ENCODE data around the gene CCDC201.
"Not testable (repeated sequence)": the region's sequence is repeated elsewhere in the genome, so short reads cannot be mapped to it uniquely, and the experiment has no call there.

Gene CCDC201

GRCh38 chr7:45872116-45873034, 507 bp downstream of the CCDC201 start:
- DNase-seq = no peak

- DNase-seq = no peak
Observed at GRCh38 chr7:45869426-45869825, 3.5 kb downstream of the CCDC201 start.

GRCh38 chr7:45867471-45867870, 5.4 kb downstream of the CCDC201 start:
- no peak for DNase-seq

GRCh38 chr7:45865594-45866410, 7.1 kb downstream of the CCDC201 start:
- no peak for DNase-seq

DNA sequence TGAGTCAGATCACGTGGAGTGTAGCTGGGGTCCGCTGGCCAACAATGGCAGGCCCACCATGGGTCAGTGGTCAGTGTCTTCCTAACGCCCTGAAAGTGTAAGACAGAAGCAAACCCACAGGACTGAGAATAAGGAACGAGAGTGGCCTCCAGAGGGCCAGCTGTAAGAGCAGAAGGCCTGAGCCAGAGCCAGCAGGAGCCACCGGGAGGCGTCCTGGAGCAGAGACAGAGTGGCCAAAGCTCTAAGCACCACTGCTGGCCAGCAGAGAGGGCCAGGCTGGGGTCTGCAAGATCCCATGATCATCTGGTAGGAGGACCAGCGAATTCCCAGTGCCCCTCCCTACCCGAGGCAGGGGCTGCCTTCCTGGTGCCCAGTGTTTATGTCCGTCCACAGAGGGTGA, 9.2 kb downstream of the CCDC201 start:
- DNase-seq = no peak

DNA sequence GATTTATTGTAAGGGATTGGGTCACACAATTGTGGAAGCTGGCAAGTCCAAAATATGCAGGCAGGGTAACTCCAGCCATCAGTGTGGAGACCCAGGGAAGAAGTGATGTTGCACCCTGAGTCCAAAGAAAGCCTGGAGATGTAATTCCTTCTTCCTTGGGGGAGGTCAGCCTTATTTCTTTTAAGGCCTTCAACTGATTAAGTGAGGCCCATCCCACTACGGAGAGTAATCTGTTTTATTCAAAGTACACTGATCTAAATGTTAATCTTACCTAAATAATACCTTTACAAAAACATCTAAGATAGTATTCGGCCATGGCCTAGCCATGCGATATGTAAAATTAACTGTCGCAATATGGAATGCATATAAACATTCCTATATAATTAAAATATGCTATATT, 16.0 kb downstream of the CCDC201 start:
- DNase-seq = not testable (repeated sequence)

DNA sequence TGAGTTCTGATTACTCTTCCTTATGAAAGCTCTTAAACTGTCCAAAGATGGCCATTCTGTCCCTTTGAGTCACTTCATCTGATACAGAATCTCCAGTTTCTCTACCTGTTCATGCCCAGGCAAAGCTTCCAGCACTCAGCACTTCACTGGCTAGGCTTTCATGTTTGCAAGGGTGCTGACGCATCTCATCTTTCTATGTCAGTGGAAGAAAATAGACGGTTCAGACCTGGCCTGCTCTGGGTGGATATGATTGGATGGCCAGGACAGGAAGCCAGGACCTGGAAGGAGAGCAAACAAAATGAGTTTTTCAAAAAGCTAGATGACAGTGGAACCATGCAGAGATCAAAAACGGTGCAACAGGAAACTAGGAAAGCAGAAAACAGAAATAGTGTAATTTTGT, 17.2 kb downstream of the CCDC201 start:
- not testable (repeated sequence) for DNase-seq

DNA sequence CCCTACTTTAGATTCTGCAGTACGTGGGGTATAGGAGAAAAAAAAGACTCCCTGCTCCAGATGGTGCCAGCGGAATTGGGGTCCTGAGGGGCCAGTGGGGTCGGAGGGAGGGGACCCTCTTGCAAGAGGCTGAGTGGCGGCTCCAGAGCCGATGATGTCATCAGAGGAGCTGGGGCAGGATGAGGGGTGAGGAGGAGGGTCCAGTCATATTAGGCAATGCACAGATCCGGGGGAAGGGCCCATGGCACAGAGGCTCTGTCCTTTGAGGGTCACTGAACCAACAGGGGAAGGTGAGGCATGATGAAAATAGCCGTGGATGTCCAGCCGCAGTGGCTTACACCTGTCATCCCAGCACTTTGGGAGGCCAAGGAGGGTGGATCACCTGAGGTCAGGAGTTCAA, 19.4 kb downstream of the CCDC201 start:
- DNase-seq = not testable (repeated sequence)

- not testable (repeated sequence) for DNase-seq
Observed at GRCh38 chr7:45852984-45853383, 19.9 kb downstream of the CCDC201 start.

- DNase-seq = not testable (repeated sequence)
Observed at GRCh38 chr7:45848734-45849133, 24.1 kb downstream of the CCDC201 start.

DNA sequence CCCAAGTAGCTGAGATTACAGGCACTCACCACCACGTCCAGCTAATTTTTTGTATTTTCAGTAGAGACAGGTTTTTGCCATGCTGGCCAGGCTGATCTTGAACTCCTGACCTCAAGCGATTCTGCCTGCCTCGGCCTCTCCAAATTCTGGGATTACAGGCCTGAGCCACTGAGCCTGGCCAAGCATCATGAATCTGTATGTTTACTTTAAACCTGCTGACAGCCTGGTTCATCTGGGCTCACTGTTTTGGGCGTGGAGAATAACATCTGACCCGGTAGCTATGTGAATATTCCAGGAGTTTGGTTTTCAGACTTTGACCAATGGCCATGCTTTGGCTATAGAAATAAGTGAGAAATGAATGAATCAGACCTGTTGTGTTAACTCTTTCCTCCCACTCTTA, 26.3 kb downstream of the CCDC201 start:
- DNase-seq = not testable (repeated sequence)

DNA sequence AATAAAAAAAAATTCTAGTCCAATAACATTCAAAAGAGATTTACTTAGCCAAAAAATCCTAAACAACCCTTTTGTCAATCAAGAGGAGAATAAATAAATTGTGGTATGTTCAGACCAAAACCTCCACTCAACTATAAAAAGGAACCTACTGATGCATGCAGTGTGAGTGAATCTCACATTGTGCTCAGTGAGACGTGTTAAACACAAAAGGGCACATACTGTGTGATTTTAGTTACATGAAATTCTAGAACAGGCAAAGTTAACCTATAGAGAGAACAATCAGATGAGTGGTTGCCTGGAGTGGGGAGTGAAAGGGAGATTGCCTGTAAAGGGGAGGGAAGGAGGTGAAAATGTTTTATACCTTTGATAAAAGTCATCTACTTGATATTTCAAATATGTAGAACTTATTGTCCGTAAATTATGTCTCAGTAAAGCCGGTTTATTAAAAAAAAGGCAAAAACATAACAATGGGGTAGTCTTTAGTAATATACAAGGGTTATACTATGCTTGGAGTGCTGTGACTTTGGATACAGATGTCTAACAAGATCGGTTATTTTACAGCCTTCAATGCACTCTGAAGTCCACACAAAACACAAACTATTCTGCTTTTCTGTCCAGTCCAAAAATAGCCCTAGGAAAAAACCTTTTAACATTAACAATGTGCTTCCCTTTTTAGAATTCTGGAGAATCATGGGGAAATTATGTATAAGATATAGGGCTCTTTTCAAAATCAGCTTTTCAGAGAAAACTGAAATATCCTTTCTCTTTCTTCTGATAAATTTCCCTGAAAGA, 30.8 kb downstream of the CCDC201 start:
- not testable (repeated sequence) for DNase-seq

- not testable (repeated sequence) for DNase-seq
Observed at GRCh38 chr7:45838852-45839251, 34.0 kb downstream of the CCDC201 start.

DNA sequence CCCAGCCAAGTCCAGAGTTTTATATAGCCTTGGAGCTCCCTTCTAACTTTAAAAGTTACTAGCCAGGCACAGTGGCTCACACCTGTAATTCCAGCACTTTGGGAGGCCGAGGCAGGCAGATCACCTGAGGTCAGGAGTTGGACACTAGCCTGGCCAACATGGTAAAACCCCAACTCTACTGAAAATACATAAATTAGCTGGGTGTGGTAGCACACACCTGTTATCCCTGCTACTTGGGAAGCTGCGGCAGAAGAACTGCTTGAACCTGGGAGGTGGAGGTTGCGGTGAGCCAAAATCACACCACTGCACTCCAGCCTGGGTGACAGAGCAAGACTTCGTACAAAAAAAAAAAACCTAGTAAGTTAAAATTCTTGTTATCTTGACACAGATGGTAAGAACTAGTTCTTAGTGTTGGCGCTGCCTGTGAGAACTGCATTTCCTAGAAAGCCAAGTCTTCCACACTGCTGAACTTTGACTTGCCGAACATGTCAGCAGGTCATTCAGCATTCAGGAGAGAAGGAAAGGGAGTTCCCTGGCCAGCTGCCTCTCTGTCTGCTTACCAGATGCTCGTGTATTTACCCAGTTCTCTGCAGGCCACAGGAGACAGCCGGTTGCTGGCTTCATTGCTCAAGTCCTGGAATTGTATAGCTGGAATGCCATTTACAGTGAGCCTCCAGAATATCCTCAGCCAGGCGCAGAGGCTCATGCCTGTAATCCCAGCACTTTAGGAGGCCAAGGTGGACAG, 40.3 kb downstream of the CCDC201 start:
- not testable (repeated sequence) for DNase-seq

DNA sequence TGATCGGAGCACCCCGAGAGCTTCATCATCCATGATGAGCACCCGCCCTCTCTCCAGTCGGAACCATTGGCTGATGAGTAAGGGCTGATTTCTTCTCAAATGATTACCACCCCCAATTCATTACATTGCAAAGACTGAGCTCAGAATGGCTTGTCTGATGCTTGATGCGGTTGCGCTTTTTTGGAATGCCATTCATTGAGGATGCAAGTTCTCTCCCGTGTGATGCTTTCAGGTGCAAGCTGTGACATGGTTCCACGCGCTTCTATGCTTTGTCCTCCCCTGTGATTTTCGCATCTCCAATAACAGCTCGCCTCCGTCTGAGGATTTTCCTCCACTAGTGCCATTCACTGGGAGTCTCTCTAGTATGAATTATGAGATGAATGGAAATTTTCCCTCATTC, 43.0 kb downstream of the CCDC201 start:
- DNase-seq = not testable (repeated sequence)

DNA sequence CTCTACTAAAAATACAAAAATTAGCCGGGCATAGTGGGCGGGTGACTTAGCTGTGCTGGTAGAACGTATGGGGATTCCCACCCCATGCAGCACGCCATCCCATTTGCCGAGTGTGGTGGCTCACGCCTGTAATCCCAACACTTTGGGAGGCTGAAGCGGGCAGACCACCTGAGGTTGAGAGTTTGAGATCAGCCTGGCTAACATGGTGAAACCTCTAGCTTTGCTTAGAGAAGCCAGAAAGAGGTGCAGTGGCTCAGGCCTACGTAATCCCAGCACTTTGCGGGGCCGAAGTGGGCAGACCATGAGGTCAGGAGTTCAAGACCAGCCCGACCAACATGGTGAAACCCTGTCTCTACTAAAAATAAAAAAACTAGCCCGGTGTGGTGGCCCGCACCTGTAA, 45.2 kb downstream of the CCDC201 start:
- not testable (repeated sequence) for DNase-seq

GRCh38 chr7:45826550-45826949, 46.3 kb downstream of the CCDC201 start:
- DNase-seq = not testable (repeated sequence)

DNA sequence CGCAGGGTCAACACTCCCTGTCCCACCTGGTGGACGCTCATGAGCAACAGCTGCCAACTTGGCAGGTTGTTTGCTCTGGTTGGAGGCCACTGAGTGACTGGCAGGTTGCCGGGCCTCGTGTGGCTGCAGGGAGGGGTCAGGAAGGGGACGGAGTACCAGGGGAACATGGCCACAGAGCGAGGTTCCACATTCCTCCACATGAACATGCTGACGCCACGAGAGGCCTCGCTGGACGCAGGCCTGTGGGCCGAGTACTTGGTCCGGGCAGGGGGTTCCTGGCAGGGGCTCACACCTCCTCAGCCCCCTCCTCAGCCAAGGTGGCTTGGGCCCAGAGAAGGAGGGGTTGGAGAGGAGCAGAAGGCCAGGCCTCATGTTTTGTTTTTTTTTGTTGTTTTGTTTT, 54.1 kb downstream of the CCDC201 start:
- DNase-seq = not testable (repeated sequence)

DNA sequence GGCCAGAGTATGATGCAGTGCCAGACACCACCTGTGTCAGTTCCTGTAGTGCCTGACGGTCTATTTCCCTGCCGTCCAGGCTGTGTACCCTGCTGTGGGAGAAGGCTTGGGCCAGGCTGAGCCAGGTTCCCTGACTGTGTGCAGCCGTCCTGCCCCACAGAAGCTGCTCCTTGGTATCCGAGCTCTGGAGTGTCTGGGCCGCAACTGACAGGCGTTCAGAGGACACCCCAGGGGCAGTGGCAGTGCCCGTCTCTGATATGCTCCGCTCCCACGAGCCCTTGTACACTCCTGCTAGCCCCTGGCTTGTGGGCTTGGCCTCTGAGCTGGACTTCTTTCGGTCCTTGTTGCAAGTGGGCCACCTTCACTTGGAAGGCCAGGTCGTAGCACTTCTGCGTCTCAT, 55.0 kb downstream of the CCDC201 start:
- not testable (repeated sequence) for DNase-seq

DNA sequence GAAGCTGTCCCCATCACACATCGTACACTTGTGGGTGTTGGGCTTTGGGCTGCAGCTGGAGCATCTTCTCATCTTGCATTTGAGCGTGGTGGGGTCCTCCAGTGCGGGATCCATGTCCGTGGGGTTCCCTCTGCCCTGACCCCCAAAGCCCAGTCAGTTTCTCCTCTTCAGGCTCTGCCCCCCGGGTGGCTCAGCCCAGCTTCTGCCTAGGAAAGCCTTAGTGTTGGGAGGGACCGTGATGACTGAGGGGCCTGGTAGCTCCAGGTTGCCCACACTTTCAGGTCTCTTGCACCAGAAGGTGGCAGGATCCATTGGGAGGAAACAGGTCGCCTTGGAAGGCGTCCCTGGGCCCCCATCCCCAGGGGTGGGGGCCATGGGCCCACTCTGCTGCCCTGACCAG, 55.9 kb downstream of the CCDC201 start:
- DNase-seq = not testable (repeated sequence)

DNA sequence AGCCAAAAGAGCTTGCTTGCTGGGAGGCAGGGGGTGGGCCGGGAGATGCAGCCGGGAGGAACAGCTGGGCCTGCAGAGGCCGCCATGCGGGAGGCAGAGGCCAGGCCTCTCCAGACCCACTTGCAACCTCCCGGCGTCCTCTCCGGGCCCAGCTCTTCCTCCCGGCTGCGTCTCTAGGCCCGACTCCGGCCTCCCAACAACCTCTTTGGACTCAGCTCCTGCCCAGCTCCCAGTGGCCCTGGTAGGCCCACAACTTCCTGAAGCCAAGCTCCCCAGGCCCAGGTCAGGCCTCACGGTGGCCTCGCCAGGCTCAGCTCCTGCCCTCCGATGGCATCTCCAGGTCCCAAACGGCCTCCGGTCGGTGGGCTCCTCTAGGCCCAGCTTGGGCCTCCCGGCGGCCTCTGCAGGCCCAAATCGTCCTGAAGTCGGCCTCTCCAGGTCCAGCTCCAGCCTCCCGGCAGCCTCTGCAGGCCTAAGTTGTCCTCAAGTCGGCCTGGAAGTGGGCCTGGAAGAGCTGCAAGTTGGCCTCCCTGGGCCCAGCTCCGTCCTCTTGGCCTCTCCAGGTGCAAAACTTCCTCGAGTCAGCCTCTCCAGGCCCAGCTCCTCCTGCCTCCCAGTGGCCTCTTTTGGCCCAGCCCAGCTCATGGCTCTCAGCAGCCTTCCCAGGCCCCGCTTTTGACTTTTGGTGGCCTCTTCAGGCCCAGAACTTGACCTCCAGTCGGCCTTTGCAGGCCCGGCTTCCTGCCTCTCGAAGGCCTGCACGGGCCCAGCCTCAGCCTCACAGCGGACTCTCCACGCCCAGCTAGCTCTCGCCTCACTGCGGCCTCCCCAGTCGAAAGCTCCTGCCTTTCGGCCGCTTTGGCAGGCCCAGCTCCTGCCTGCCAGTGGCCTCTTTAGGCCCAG, 58.4 kb downstream of the CCDC201 start:
- DNase-seq = not testable (repeated sequence)
